HEK293 (cell line): ENCODE results near the gene MMP23B.

Source experiments
- CTCF ChIA-PET: fragments of 350-600 bp; formaldehyde crosslinking; extraction: SDS; loops from one replicate; lab custom pipeline; 2021; ENCODE audit warnings: antibody characterized with exemption; lab: Yijun Ruan, JAX
- POLR2A ChIA-PET: fragments of 300-600 bp; formaldehyde crosslinking; extraction: SDS; loops from one replicate; lab custom pipeline; 2020; ENCODE audit warnings: antibody characterized with exemption, inconsistent platforms; lab: Yijun Ruan, JAX
- H3K27ac ChIP-seq: fragments of 200-500 bp; sonication (Bioruptor generic); 2 replicates; pipeline ENCODE4 v1.5.1; 2014; ENCODE audit warnings: low read depth, low read length, control low read depth, inconsistent platforms; ENCODE audit errors: extremely low read depth
- H3K36me3 ChIP-seq, 2 experiments: fragments of 200-500 bp in 1 of 2; sonication (Bioruptor generic) in 1 of 2; 1 replicate in 1 of 2; 2 replicates in 1 of 2; pipeline ENCODE4 v1.5.1; 2014 to 2017; ENCODE audit warnings: inconsistent platforms in 2 of 2, low read length in 2 of 2; ENCODE audit not compliant: control insufficient read depth in 2 of 2, insufficient read depth in 1 of 2
- H3K4me1 ChIP-seq: fragments of 200-500 bp; sonication (Bioruptor generic); 2 replicates; pipeline ENCODE4 v1.5.1; 2014; ENCODE audit warnings: mild to moderate bottlenecking, low read length, inconsistent platforms; ENCODE audit not compliant: control insufficient read depth, insufficient read depth
- H3K4me3 ChIP-seq: 2 replicates; pipeline ENCODE4 v1.5.1; 2011; ENCODE audit warnings: low read depth, mild to moderate bottlenecking, control low read depth, low read length, moderate library complexity
- H3K9me3 ChIP-seq: fragments of 200-500 bp; sonication (Bioruptor generic); 2 replicates; pipeline ENCODE4 v1.5.1; 2014; ENCODE audit warnings: low read depth, low read length, inconsistent platforms; ENCODE audit not compliant: control insufficient read depth, insufficient read depth
- BCL11A ChIP-seq: fragments of 450-650 bp; formaldehyde crosslinking; IDR thresholded peaks from 2 replicates; pipeline ENCODE4 v1.5.1; 2016; ENCODE audit warnings: low read depth, missing biosample characterization, missing genetic modification characterization
- GLIS1 ChIP-seq: fragments of 450-650 bp; formaldehyde crosslinking; IDR thresholded peaks from 2 replicates; pipeline ENCODE4 v1.5.1; 2016; ENCODE audit warnings: missing biosample characterization, missing genetic modification characterization
- KLF1 ChIP-seq: fragments of 450-650 bp; formaldehyde crosslinking; IDR thresholded peaks from 2 replicates; pipeline ENCODE4 v1.5.1; 2016; ENCODE audit warnings: missing biosample characterization, missing genetic modification characterization
- KLF9 ChIP-seq: fragments of 450-650 bp; formaldehyde crosslinking; IDR thresholded peaks from 2 replicates; pipeline ENCODE4 v1.5.1; 2016; ENCODE audit warnings: missing biosample characterization, missing genetic modification characterization, low read depth
- MEIS1 ChIP-seq: sonication (generic); formaldehyde crosslinking; IDR thresholded peaks from 2 replicates; pipeline ENCODE4 v1.8.1; 2022; ENCODE audit warnings: missing genetic modification reagents, mild to moderate bottlenecking, borderline replicate concordance
- SCRT1 ChIP-seq: fragments of 450-650 bp; formaldehyde crosslinking; IDR thresholded peaks from 2 replicates; pipeline ENCODE4 v1.5.1; 2016; ENCODE audit warnings: missing biosample characterization, missing genetic modification characterization, borderline replicate concordance
- ZBTB1 ChIP-seq: fragments of 450-650 bp; formaldehyde crosslinking; IDR thresholded peaks from 2 replicates; pipeline ENCODE4 v1.5.1; 2016; ENCODE audit warnings: missing biosample characterization, missing genetic modification characterization
- ZBTB8A ChIP-seq: fragments of 450-650 bp; formaldehyde crosslinking; IDR thresholded peaks from 2 replicates; pipeline ENCODE4 v1.5.1; 2016; ENCODE audit warnings: missing biosample characterization, missing genetic modification characterization
- ZFHX2 ChIP-seq: fragments of 450-650 bp; formaldehyde crosslinking; conservative IDR thresholded peaks from 2 replicates; pipeline ENCODE4 v1.5.1; 2016; ENCODE audit warnings: missing biosample characterization, missing genetic modification characterization
- ZNF114 ChIP-seq: fragments of 450-650 bp; formaldehyde crosslinking; IDR thresholded peaks from 2 replicates; pipeline ENCODE4 v1.5.0; 2017; ENCODE audit warnings: missing biosample characterization, missing genetic modification characterization
- ZNF155 ChIP-seq: fragments of 450-650 bp; formaldehyde crosslinking; IDR thresholded peaks from 2 replicates; pipeline ENCODE4 v1.5.1; 2016; ENCODE audit warnings: missing biosample characterization, missing genetic modification characterization
- ZNF16 ChIP-seq: fragments of 450-650 bp; formaldehyde crosslinking; IDR thresholded peaks from 2 replicates; pipeline ENCODE4 v1.5.1; 2016; ENCODE audit warnings: low read depth, missing biosample characterization, missing genetic modification characterization
- ZNF211 ChIP-seq: fragments of 450-650 bp; formaldehyde crosslinking; IDR thresholded peaks from 2 replicates; pipeline ENCODE4 v1.5.1; 2016; ENCODE audit warnings: low read depth, missing biosample characterization, missing genetic modification characterization
- ZNF274 ChIP-seq, 2 experiments: fragments of 200-500 bp in 1 of 2; fragments of 450-650 bp in 1 of 2; sonication (Bioruptor generic) in 1 of 2; formaldehyde crosslinking in 1 of 2; IDR thresholded peaks; 2 replicates each; pipeline versions ENCODE4 v1.5.1 to v1.6.1; 2014 to 2016; ENCODE audit warnings: borderline replicate concordance in 1 of 2, inconsistent platforms in 1 of 2, low read length in 1 of 2, missing biosample characterization in 1 of 2, missing genetic modification characterization in 1 of 2
- ZNF398 ChIP-seq: fragments of 450-650 bp; formaldehyde crosslinking; IDR thresholded peaks from 2 replicates; pipeline ENCODE4 v1.5.1; 2017; ENCODE audit warnings: missing biosample characterization, missing genetic modification characterization
- ZNF513 ChIP-seq: fragments of 450-650 bp; IDR thresholded peaks from 2 replicates; pipeline ENCODE4 v1.5.1; 2018; ENCODE audit warnings: missing biosample characterization, missing genetic modification characterization
- ZNF585B ChIP-seq: fragments of 450-650 bp; formaldehyde crosslinking; IDR thresholded peaks from 2 replicates; pipeline ENCODE4 v1.5.1; 2016; ENCODE audit warnings: missing biosample characterization, missing genetic modification characterization
- ZNF596 ChIP-seq: fragments of 450-650 bp; IDR thresholded peaks from 2 replicates; pipeline ENCODE4 v1.5.0; 2018; ENCODE audit warnings: missing biosample characterization, mild to moderate bottlenecking, missing genetic modification characterization, moderate library complexity
- ZNF623 ChIP-seq: fragments of 450-650 bp; formaldehyde crosslinking; IDR thresholded peaks from 2 replicates; pipeline ENCODE4 v1.5.1; 2016; ENCODE audit warnings: missing biosample characterization, missing genetic modification characterization
- ZNF629 ChIP-seq: fragments of 450-650 bp; formaldehyde crosslinking; IDR thresholded peaks from 2 replicates; pipeline ENCODE4 v1.5.1; 2017; ENCODE audit warnings: missing biosample characterization, missing genetic modification characterization
- TF ChIP-seq, protein P1 (sequence below): fragments of 450-650 bp; formaldehyde crosslinking; conservative IDR thresholded peaks from 2 replicates; pipeline ENCODE4 v1.5.1; 2016; ENCODE audit warnings: low read depth, missing biosample characterization, missing genetic modification characterization
- TF ChIP-seq, protein P2 (sequence below): fragments of 450-650 bp; formaldehyde crosslinking; optimal IDR thresholded peaks from 2 replicates; pipeline ENCODE3; 2016; ENCODE audit warnings: missing biosample characterization, mild to moderate bottlenecking, missing genetic modification characterization
- TF ChIP-seq, protein P3 (sequence below): fragments of 450-650 bp; formaldehyde crosslinking; IDR thresholded peaks from 2 replicates; pipeline ENCODE4 v1.5.1; 2016; ENCODE audit warnings: missing biosample characterization, missing genetic modification characterization, low read depth

MMP23B gene

DNA sequence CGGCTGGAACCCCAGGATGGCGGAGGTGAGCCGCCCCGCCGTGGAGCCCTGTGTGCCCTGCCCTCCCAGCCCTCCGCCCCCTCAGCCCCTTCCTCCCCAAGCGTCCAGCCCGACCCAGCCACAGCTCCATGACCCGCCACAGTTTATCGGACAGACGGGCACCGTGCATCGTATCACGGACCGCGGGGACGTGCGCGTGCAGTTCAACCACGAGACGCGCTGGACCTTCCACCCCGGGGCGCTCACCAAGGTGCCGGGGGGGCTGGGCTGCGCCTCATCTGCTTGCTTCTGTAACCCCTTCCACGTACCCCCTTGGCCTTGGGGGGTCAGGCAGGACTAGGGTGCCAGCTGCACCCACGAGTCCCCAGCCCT, 6.6 kb upstream of the MMP23B start:
- no peak for TF ChIP-seq KLF9 (tag by site-specific recombination)
- TF ChIP-seq, protein P1, sequence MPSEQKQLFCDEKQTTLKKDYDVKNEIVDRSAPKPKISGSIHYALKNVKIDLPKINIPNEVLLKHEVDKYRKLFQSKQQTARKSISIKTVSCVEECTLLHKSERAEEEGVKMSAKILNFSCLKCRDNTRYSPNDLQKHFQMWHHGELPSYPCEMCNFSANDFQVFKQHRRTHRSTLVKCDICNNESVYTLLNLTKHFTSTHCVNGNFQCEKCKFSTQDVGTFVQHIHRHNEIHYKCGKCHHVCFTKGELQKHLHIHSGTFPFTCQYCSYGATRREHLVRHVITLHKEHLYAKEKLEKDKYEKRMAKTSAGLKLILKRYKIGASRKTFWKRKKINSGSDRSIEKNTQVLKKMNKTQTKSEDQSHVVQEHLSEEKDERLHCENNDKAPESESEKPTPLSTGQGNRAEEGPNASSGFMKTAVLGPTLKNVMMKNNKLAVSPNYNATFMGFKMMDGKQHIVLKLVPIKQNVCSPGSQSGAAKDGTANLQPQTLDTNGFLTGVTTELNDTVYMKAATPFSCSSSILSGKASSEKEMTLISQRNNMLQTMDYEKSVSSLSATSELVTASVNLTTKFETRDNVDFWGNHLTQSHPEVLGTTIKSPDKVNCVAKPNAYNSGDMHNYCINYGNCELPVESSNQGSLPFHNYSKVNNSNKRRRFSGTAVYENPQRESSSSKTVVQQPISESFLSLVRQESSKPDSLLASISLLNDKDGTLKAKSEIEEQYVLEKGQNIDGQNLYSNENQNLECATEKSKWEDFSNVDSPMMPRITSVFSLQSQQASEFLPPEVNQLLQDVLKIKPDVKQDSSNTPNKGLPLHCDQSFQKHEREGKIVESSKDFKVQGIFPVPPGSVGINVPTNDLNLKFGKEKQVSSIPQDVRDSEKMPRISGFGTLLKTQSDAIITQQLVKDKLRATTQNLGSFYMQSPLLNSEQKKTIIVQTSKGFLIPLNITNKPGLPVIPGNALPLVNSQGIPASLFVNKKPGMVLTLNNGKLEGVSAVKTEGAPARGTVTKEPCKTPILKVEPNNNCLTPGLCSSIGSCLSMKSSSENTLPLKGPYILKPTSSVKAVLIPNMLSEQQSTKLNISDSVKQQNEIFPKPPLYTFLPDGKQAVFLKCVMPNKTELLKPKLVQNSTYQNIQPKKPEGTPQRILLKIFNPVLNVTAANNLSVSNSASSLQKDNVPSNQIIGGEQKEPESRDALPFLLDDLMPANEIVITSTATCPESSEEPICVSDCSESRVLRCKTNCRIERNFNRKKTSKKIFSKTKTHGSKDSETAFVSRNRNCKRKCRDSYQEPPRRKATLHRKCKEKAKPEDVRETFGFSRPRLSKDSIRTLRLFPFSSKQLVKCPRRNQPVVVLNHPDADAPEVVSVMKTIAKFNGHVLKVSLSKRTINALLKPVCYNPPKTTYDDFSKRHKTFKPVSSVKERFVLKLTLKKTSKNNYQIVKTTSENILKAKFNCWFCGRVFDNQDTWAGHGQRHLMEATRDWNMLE (tag by site-specific recombination) = no peak
- TF ChIP-seq ZNF623 (tag by site-specific recombination) = no peak
- TF ChIP-seq ZBTB8A (tag by site-specific recombination) = 0 out of 2 replicates have a peak, but pooled peaks have one; percentile 3
- 0 out of 2 replicates have a peak, but pooled peaks have one; percentile 16 for TF ChIP-seq BCL11A (tag by site-specific recombination)
- Histone ChIP-seq H3K9me3 (no peaks in the 10 kb centered on the region), H3K4me1 (no peaks in the 10 kb centered on the region), H3K36me3 (peaks cover 0 to 35% of the 10 kb centered on the region in 2 experiments; a peak in 1 of 3 replicates), H3K4me3 (no peak overlapping the region), H3K27ac (no peak overlapping the region)
- ChIA-PET CTCF (no interaction called here), POLR2A (no interaction called here)

- H3K9me3 ChIP-seq = no peaks in the 10 kb centered on the region
- CTCF ChIA-PET = no interaction called here
- H3K4me1 ChIP-seq = no peaks in the 10 kb centered on the region
- POLR2A ChIA-PET = no interaction called here
- H3K4me3 ChIP-seq = no peak overlapping the region
- no peak overlapping the region for H3K27ac ChIP-seq
- H3K36me3 ChIP-seq = peaks cover 0 to 35% of the 10 kb centered on the region in 2 experiments; a peak in 1 of 3 replicates
- TF ChIP-seq ZNF596 (tag by site-specific recombination) (no peak), ZNF155 (tag by site-specific recombination) (no peak), KLF1 (peak; percentile 70), ZNF16 (tag by site-specific recombination) (no peak), MEIS1 (no peak), ZNF585B (no peak), ZNF513 (tag by site-specific recombination) (no peak), ZNF398 (tag by site-specific recombination) (no peak), ZNF629 (tag by site-specific recombination) (no peak), ZNF274 (IDR thresholded peaks at IDR 0.05; ENCODE audit: low read length) (no peak), ZNF274 (tag by site-specific recombination; IDR thresholded peaks at IDR 0.05; ENCODE audit: borderline replicate concordance) (no peak), ZFHX2 (tag by site-specific recombination) (peak; percentile 93), ZNF211 (no peak), GLIS1 (tag by site-specific recombination) (peak; percentile 45; the same call in 1 of the 2 replicates), ZNF623 (tag by site-specific recombination) (no peak), ZNF114 (tag by site-specific recombination) (no peak), ZBTB1 (no peak), SCRT1 (tag by site-specific recombination) (no peak)
- TF ChIP-seq, protein P2, sequence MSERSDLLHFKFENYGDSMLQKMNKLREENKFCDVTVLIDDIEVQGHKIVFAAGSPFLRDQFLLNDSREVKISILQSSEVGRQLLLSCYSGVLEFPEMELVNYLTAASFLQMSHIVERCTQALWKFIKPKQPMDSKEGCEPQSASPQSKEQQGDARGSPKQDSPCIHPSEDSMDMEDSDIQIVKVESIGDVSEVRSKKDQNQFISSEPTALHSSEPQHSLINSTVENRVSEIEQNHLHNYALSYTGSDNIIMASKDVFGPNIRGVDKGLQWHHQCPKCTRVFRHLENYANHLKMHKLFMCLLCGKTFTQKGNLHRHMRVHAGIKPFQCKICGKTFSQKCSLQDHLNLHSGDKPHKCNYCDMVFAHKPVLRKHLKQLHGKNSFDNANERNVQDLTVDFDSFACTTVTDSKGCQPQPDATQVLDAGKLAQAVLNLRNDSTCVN (tag by site-specific recombination) = no peak
- TF ChIP-seq, protein P3, sequence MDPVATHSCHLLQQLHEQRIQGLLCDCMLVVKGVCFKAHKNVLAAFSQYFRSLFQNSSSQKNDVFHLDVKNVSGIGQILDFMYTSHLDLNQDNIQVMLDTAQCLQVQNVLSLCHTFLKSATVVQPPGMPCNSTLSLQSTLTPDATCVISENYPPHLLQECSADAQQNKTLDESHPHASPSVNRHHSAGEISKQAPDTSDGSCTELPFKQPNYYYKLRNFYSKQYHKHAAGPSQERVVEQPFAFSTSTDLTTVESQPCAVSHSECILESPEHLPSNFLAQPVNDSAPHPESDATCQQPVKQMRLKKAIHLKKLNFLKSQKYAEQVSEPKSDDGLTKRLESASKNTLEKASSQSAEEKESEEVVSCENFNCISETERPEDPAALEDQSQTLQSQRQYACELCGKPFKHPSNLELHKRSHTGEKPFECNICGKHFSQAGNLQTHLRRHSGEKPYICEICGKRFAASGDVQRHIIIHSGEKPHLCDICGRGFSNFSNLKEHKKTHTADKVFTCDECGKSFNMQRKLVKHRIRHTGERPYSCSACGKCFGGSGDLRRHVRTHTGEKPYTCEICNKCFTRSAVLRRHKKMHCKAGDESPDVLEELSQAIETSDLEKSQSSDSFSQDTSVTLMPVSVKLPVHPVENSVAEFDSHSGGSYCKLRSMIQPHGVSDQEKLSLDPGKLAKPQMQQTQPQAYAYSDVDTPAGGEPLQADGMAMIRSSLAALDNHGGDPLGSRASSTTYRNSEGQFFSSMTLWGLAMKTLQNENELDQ (tag by site-specific recombination) = no peak
These were observed 6.2 kb upstream of the MMP23B start for GRCh38 chr1:1625824-1626206.
